ENCODE results near the gene KCNAB2. TPM values are rescaled to one million over a fixed set of nuclear protein-coding genes. Genes with fewer than 3 reads are reported as not detected.

The KCNAB2 gene
- total RNA-seq, 1 experiment from 2014 or later, result 10.3 TPM

GRCh38 chr1:6038603-6039002 is 7.1 kb upstream of the KCNAB2 start:
- Mint-ChIP-seq H3K4me1 (peaks cover 17% of the 10 kb centered on the region), H3K27ac (no peak overlapping the region), H3K36me3 (no peaks in the 10 kb centered on the region), H3K27me3 (ENCODE audit: low read depth) (no peaks in the 10 kb centered on the region; the same call in 1 of the 2 replicates), H3K4me3 (no peak overlapping the region), H3K9me3 (no peaks in the 10 kb centered on the region)
- DNase-seq (ENCODE audit: low spot score), result no peak
- ChIA-PET POLR2A (no interaction called here), CTCF (interaction anchor here (1.3 to 1.9 kb wide), 2 partner anchors 15 to 166 kb away, joined by 6 to 8 read pairs; no protein-coding TSS in a partner anchor)
- TF ChIP-seq RORB (CRISPR knock-in tag; IDR thresholded peaks at IDR 0.05), result no peak
- TF ChIP-seq E2F4 (CRISPR knock-in tag; IDR thresholded peaks at IDR 0.05; ENCODE audit: borderline replicate concordance, low read depth), result no peak
- TF ChIP-seq PRDM15 (CRISPR knock-in tag; IDR thresholded peaks at IDR 0.05), result no peak
- no peak for TF ChIP-seq CREM (CRISPR knock-in tag; IDR thresholded peaks at IDR 0.05)
- TF ChIP-seq ZNF263 (CRISPR knock-in tag; IDR thresholded peaks at IDR 0.05; ENCODE audit: low read depth), result no peak
- ATAC-seq, result no peak

GRCh38 chr1:6039031-6039430 is 6.7 kb upstream of the KCNAB2 start:
- H3K4me3 Mint-ChIP-seq, result no peak overlapping the region
- peaks cover 17% of the 10 kb centered on the region for H3K4me1 Mint-ChIP-seq
- H3K27me3 Mint-ChIP-seq (ENCODE audit: low read depth), result no peaks in the 10 kb centered on the region; the same call in 1 of the 2 replicates
- H3K27ac Mint-ChIP-seq, result no peak overlapping the region
- H3K9me3 Mint-ChIP-seq, result no peaks in the 10 kb centered on the region
- TF ChIP-seq NFE2L1 (CRISPR knock-in tag; IDR thresholded peaks at IDR 0.05) (no peak), ESRRA (CRISPR knock-in tag; IDR thresholded peaks at IDR 0.05; ENCODE audit: borderline replicate concordance) (no peak), CREB1 (CRISPR knock-in tag; IDR thresholded peaks at IDR 0.05) (no peak), JUN (CRISPR knock-in tag; IDR thresholded peaks at IDR 0.05) (no peak), ZNF512 (CRISPR knock-in tag; IDR thresholded peaks at IDR 0.05; ENCODE audit: borderline replicate concordance) (no peak), NR1H2 (CRISPR knock-in tag; IDR thresholded peaks at IDR 0.05) (no peak), ATF1 (CRISPR knock-in tag; IDR thresholded peaks at IDR 0.05) (no peak), PRDM15 (CRISPR knock-in tag; IDR thresholded peaks at IDR 0.05) (no peak), ZNF219 (CRISPR knock-in tag; IDR thresholded peaks at IDR 0.05; ENCODE audit: borderline replicate concordance) (no peak), ZNF423 (CRISPR knock-in tag; IDR thresholded peaks at IDR 0.05) (no peak), RELA (CRISPR knock-in tag; IDR thresholded peaks at IDR 0.05; ENCODE audit: borderline replicate concordance) (no peak), NFYB (CRISPR knock-in tag; conservative IDR thresholded peaks at IDR 0.05; ENCODE audit: low read depth) (no peak), NR2C2 (CRISPR knock-in tag; IDR thresholded peaks at IDR 0.05) (no peak), SP1 (CRISPR knock-in tag; conservative IDR thresholded peaks at IDR 0.05) (no peak), MAX (CRISPR knock-in tag; IDR thresholded peaks at IDR 0.05) (no peak), AFF4 (CRISPR knock-in tag; IDR thresholded peaks at IDR 0.05; ENCODE audit: borderline replicate concordance) (no peak), ZNF396 (CRISPR knock-in tag; IDR thresholded peaks at IDR 0.05; ENCODE audit: borderline replicate concordance) (no peak)
- ChIA-PET CTCF (interaction anchor here (1.0 to 1.9 kb wide), 5 partner anchors 9 to 166 kb away, joined by 3 to 8 read pairs (median 3); no protein-coding TSS in a partner anchor), POLR2A (no interaction called here)
- DNase-seq (ENCODE audit: low spot score), result no peak
- no peaks in the 10 kb centered on the region for H3K36me3 Mint-ChIP-seq
- no peak for ATAC-seq

Data from WTC11 (cell line).